Mucosa of rectum (tissue), 2 donors: ENCODE results near the gene KRTAP12-2.

Experiments
- H3K27ac ChIP-seq, 2 donors: one replicate each; pipeline ENCODE4 v1.7.0; 2013; ENCODE audit warnings: inconsistent platforms in 2 of 2, low read depth in 2 of 2, low read length in 2 of 2
- H3K27me3 ChIP-seq, 2 donors: one replicate each; pipeline ENCODE4 v1.7.0; 2013; ENCODE audit warnings: low read length in 2 of 2; ENCODE audit not compliant: control insufficient read depth in 2 of 2, insufficient read depth in 2 of 2
- H3K36me3 ChIP-seq, 2 donors: one replicate each; pipeline ENCODE4 v1.7.0; 2013; ENCODE audit warnings: low read length in 2 of 2; ENCODE audit not compliant: control insufficient read depth in 2 of 2, insufficient read depth in 2 of 2
- H3K4me1 ChIP-seq, 2 donors: one replicate each; pipeline ENCODE4 v1.7.0; 2013; ENCODE audit warnings: low read length in 2 of 2, mild to moderate bottlenecking in 1 of 2; ENCODE audit not compliant: control insufficient read depth in 2 of 2, insufficient read depth in 2 of 2
- H3K4me3 ChIP-seq, 2 donors: one replicate each; pipeline ENCODE4 v1.7.0; 2013; ENCODE audit warnings: low read length in 2 of 2
- H3K9ac ChIP-seq, 2 donors: one replicate each; pipeline ENCODE4 v1.7.0; 2013; ENCODE audit warnings: low read length in 2 of 2, low read depth in 1 of 2, mild to moderate bottlenecking in 1 of 2
- H3K9me3 ChIP-seq, 2 donors: one replicate each; pipeline ENCODE4 v1.7.0; 2013; ENCODE audit warnings: low read length in 2 of 2; ENCODE audit not compliant: control insufficient read depth in 2 of 2
- donor health status: healthy.
- donor health status: Normal muscosa, but diverticular disease.

KRTAP12-2 gene

DNA sequence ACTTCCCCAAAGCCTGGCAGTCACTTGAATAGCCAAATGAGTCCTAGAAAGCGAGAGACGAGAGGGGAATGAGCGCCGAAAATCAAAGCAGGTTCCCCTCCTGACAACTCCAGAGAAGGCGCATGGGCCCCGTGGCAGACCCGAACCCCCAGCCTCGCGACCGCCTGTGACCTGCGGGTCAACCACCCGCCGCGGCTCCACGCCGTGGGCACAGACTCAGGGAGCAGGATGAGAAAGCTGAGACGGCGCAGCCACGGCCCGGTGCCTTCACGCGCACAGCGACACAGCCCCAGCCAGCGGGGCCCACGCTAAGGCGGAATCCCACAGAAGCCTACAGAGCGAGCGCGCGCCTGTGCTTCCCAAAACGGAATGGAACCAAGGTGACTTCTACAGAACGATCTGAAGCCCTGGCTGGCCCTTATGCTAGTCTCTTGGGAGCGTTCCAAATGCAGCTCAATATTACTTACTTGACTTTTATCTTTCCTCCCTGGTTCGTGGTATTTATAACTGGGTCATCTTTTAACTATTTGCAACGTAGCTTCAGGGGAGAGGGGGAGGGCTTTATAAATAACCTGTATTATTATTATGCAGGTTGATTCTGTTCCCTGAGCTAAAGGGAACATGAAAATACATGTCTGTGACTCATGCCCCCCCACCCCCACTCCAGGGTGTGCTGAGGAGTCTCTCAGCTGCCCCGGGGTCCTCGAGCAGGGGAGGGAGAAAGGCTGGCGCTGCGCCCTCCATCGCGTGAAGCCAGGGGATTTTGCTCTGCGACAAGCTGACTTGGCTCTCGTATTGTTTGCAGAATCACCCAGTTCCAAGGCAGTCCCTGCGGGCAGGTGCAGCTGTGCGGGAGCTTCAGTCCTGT is 42.9 kb upstream of the KRTAP12-2 start:
- H3K9ac ChIP-seq, result no peak overlapping the region
- H3K4me1 ChIP-seq, result no peaks in the 10 kb centered on the region
- H3K36me3 ChIP-seq, result no peaks in the 10 kb centered on the region
- no peak overlapping the region for H3K4me3 ChIP-seq
- peaks cover 39 to 68% of the 10 kb centered on the region in 2 donors for H3K27me3 ChIP-seq
- H3K27ac ChIP-seq, result no peak overlapping the region
- no peaks in the 10 kb centered on the region for H3K9me3 ChIP-seq

DNA sequence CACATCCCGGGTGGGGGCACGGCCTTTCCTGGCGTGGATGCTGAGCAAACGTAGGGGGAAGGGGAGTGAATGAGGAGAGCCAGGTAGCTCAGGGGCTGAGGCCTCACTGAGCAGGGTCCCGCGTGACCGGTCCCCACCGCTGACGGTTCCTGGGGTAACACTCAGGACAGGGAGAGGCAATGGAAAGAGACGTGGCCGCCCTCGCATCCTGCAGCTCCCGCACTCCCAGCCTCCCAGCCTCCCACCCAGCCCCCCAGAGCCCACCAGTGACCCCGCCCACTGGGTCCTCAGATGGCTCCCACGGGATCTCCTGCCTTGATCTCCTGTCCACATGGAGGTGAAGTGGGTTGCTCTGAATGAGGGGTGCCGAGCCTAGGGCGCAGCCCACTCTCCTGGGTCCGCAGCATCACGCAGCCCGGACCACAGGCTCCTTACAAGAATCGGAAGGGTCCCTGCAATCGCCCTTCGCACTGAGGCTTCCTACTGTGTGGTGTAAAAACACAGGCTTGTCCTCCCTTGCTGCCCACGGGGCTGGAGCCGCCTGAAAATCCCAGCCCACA is 42.2 kb upstream of the KRTAP12-2 start:
- no peak overlapping the region for H3K9ac ChIP-seq
- H3K27me3 ChIP-seq, result peaks cover 35 to 66% of the 10 kb centered on the region in 2 donors
- no peaks in the 10 kb centered on the region for H3K9me3 ChIP-seq
- no peaks in the 10 kb centered on the region for H3K36me3 ChIP-seq
- no peaks in the 10 kb centered on the region for H3K4me1 ChIP-seq
- no peak overlapping the region for H3K27ac ChIP-seq
- no peak overlapping the region for H3K4me3 ChIP-seq

DNA sequence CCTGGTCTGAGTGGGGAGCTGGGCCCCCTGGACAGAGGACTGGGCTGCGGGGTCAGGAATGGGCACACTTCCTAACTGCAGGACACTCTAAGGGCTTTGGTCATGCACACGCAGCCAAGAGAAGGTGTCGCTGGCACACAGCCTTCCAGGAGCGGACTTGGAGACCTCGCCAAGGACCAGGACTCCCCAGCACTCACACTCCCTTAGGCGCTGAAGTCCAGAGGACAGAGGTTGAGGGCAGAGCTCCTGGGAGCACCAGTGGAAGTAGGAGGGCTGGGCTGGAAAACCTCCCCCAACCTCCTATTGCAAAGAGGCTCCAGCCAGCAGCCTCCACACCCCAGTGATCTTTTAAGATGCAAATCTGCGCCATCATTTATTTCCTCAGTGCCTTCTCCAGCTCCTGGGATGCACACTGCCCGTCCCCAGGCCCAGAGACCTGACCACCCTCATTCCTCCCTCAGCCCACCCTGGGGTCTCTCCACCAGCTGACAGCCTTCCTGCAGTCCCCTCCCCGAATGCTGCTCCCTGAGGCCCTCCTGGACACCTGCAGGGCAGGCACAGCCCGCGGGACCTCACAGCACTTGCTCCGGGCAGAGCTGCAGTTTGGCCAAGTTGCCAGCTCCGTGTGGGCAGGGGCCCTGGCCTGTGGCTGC is 41.6 kb upstream of the KRTAP12-2 start:
- Histone ChIP-seq H3K36me3 (no peaks in the 10 kb centered on the region), H3K4me3 (no peak overlapping the region), H3K4me1 (no peaks in the 10 kb centered on the region), H3K9me3 (no peaks in the 10 kb centered on the region), H3K27me3 (peaks cover 31 to 66% of the 10 kb centered on the region in 2 donors), H3K9ac (no peak overlapping the region), H3K27ac (no peak overlapping the region)

DNA sequence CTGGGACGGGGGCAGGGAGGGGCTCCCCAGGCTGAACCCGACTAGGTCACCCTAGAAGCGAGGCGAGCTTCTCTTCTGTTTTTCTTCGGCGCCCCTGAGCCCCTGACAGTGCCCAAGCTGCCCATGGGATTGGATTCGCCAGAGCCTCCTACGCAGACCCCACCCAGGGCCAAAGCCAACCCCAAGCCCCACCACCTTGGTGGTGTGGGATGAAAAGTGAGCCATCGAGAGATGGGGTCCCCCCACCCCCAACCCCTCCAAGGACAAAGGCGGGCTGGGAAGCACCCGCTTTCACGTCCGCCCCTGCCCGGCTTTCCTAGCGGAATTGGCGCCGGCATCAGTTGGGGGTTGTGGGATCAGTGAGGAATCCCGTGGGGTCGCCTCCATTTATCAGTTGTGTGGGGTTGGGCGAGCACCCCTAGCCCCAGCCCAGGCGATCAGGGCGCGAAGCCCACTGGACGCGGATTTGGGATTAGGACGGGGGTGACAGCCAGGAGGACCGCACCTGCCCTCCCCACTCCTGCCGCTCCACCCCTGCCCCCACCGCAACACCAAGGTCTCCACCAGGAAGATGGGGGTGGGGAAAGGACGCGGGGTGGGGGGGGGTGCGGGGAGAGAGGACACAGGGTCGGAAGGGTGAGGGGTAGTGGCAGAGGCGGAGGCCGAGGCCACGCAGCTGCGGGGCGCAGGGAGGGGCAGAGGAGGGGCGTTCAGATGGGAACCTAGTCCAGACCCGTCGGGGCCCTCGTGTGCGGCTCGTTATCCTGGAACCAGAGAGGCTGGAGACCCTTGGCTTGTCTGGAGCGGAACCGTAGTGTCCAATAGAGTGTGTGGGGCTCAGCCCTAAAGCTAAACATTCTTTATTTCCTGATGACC is 40.2 kb upstream of the KRTAP12-2 start:
- Histone ChIP-seq H3K27ac (no peak overlapping the region), H3K27me3 (peaks cover 30 to 68% of the 10 kb centered on the region in 2 donors), H3K36me3 (no peaks in the 10 kb centered on the region), H3K4me3 (no peak overlapping the region), H3K4me1 (no peaks in the 10 kb centered on the region), H3K9ac (no peak overlapping the region), H3K9me3 (no peaks in the 10 kb centered on the region)

DNA sequence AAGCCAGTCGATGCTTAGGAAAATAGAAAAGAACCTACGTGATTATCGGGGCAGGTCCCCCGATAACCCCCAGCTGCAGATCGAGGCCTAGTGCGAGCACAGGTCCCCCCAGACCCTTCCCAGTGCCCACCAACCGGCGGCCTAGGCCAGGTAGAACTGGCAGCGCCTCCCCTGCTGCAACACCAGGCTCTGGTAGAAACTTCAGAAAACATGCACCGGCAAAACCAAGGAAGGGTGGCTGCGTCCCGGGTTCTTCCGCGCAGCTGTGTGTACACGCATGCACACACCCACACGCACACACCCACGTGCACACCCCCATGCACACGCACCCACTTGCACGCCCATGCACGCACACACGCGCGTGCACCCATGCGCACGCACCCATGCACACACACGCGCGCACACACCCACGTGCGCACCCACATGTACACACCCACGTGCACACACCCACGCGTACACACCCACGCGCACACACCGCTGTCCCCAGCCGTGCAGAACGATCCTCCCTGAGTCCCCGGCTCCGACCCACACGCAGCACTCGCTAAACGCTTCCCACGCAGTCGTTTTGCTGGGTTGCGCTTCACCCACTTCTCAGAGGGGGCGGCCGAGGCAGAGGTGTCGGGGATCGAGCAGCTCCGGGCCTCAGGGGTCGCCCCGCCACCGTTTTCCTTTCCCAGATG is 39.4 kb upstream of the KRTAP12-2 start:
- Histone ChIP-seq H3K27me3 (peaks cover 27 to 64% of the 10 kb centered on the region in 2 donors), H3K9me3 (no peaks in the 10 kb centered on the region), H3K4me1 (no peaks in the 10 kb centered on the region), H3K36me3 (no peaks in the 10 kb centered on the region), H3K27ac (no peak overlapping the region), H3K9ac (no peak overlapping the region), H3K4me3 (no peak overlapping the region)

DNA sequence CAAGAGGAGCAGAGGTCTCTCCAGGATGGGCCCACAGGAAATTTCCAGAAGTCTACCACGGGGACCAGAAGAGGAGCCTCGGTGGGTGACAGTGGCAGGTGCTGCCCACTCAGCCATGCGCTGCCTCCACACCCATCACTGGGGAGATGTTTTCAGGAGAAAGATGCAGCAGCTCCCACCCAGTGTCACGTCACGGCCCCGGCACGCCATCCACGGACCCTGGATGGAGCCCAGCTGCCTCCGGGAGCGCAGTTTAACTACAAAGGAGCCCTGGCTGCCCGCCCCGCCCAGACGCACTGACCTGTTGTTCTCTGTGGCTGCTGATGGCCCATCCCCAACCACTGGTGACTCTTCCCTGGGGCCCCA is 37.9 kb upstream of the KRTAP12-2 start:
- Histone ChIP-seq H3K9ac (no peak overlapping the region), H3K4me3 (no peak overlapping the region), H3K36me3 (no peaks in the 10 kb centered on the region), H3K9me3 (no peaks in the 10 kb centered on the region), H3K27me3 (peaks cover 27 to 58% of the 10 kb centered on the region in 2 donors), H3K4me1 (no peaks in the 10 kb centered on the region), H3K27ac (no peak overlapping the region)

DNA sequence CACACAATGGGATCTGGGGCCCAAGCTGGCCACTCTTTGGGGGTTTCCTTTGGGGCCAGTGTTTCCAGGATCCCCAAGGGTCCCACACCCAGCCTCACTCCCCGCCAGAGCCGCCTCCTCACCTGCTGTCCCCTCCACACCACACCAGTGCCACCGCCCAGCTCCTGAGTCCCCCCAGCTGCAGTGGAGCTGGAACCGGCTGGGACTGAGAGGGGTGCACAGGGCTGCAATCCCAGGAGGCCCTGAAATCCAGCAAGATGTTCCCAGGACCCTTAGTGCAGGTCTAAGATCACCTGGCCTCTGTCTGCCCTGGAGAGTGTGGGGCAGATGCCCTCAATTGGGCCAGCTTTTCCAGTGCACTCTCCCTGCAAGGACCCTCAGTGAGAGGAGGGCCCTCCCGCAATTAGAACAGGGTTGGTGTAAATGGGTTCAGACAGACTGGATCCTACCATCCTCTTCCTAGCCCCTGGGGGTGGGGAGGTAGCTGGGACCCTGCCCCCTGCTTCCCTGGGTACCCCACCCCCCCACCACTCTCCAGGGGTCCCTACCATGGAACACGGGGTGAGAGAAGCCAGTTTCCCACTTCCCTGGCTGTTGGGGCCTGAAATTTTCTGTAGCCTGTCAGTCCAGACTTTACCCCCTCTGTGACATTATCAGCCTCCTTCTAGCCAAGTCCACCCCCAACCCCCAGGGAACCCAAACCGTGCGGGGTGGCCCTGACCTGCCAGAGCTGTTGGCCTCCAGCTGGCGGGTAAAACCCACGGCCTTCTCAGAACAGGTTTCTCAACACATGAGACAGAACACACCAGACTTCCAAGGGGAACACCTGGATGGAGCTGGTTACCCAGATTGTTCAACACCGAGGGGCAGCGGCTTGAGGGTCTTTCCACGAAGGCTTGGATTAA is 37.3 kb upstream of the KRTAP12-2 start:
- Histone ChIP-seq H3K4me3 (no peak overlapping the region), H3K27me3 (peaks cover 23 to 55% of the 10 kb centered on the region in 2 donors), H3K36me3 (no peaks in the 10 kb centered on the region), H3K9ac (no peak overlapping the region), H3K9me3 (no peaks in the 10 kb centered on the region), H3K27ac (no peak overlapping the region), H3K4me1 (no peaks in the 10 kb centered on the region)

DNA sequence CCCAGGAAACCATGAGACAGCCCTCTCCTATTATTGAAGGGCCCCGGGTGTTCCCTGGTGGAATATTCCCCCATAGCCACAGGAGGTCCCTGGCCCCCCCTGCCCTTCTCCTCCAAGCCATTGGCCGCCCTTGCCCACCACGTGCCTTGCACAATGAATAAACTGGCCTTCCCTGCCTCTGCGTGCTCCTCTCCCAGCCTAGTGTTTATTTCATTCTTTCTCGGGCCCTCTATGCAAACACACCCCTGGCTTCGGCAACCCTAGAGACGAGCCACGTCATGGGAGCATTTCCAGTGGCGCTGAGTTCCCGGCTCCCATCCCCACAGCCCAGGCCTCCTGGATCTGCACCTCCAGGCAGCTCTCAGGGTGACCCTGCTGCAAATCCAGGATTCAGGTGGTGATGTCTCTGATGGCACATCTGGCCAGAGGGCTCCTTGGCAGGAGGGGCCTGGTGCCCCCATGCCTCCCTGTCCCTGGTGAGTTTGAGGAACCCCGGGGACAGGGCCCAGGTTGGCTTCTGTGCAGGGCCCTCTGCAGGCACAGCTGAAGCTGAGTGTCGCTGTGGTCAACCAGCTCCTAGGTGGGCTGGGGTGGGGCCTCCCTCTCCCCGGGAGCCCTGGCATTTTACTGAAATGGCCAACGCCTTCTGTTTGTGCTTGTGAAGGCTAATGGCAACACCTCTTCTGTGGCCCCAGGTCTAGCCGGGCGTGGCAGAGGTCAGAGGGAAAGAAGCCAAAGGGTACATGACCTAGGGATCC is 36.4 kb upstream of the KRTAP12-2 start:
- Histone ChIP-seq H3K9me3 (no peaks in the 10 kb centered on the region), H3K27ac (no peak overlapping the region), H3K27me3 (peaks cover 17 to 51% of the 10 kb centered on the region in 2 donors), H3K4me1 (no peaks in the 10 kb centered on the region), H3K4me3 (no peak overlapping the region), H3K36me3 (no peaks in the 10 kb centered on the region), H3K9ac (no peak overlapping the region)
